CD8-positive, alpha-beta memory T cell (primary cell): ENCODE data around the gene TPM3. TPM values are rescaled to one million over a fixed set of nuclear protein-coding genes. Genes with fewer than 3 reads are reported as not detected.
A peak's percentile ranks its signal among the peaks of the same experiment; 100 is the strongest.
"Not testable (repeated sequence)": the region's sequence is repeated elsewhere in the genome, so short reads cannot be mapped to it uniquely, and the experiment has no call there.

Experiments
- CTCF ChIA-PET: fragments of 350-600 bp; sonication (Branson Sonifier 250); formaldehyde crosslinking; loops from one replicate; lab custom pipeline; 2021; ENCODE audit warnings: antibody characterized with exemption; lab: Charles Lee
- POLR2A ChIA-PET: fragments of 350-600 bp; sonication (Branson Sonifier 250); formaldehyde crosslinking; loops from one replicate; lab custom pipeline; 2021; ENCODE audit warnings: antibody characterized with exemption; lab: Charles Lee
- DNase-seq, 5 donors: peaks; one replicate each; pipeline versions ENCODE4 v3.0.0 to v3.0.0-alpha.2; 2020 to 2022; ENCODE audit warnings: mixed read lengths in 1 of 5
- H3K27ac ChIP-seq: one replicate; pipeline ENCODE4 v1.7.0; 2013; ENCODE audit warnings: low read depth, mild to moderate bottlenecking, low read length, moderate library complexity
- H3K27me3 ChIP-seq: 2 replicates; pipeline ENCODE4 v1.7.0; 2013; ENCODE audit warnings: low read length, mild to moderate bottlenecking; ENCODE audit not compliant: insufficient read depth, poor library complexity, severe bottlenecking
- H3K36me3 ChIP-seq: 2 replicates; pipeline ENCODE4 v1.7.0; 2013; ENCODE audit warnings: mild to moderate bottlenecking, low read length, moderate library complexity; ENCODE audit not compliant: insufficient read depth
- H3K4me1 ChIP-seq: 2 replicates; pipeline ENCODE4 v1.7.0; 2013; ENCODE audit warnings: mild to moderate bottlenecking, low read length, moderate library complexity; ENCODE audit not compliant: insufficient read depth
- H3K4me3 ChIP-seq: 2 replicates; pipeline ENCODE4 v1.7.0; 2013; ENCODE audit warnings: mild to moderate bottlenecking, low read length
- H3K9me3 ChIP-seq: 2 replicates; pipeline ENCODE4 v1.7.0; 2013; ENCODE audit warnings: mild to moderate bottlenecking, low read length
- H3K27ac Mint-ChIP-seq, 8 donors: one replicate each; pipeline ENCODE4 v1.8.0; 2020 to 2021; ENCODE audit warnings: mixed read lengths in 8 of 8, mild to moderate bottlenecking in 6 of 8, inconsistent platforms in 3 of 8, moderate library complexity in 3 of 8
- H3K27me3 Mint-ChIP-seq, 2 donors: one replicate each; pipeline ENCODE4 v1.8.0; 2020 to 2021; ENCODE audit warnings: mixed read lengths in 2 of 2, mild to moderate bottlenecking in 1 of 2, moderate library complexity in 1 of 2
- H3K36me3 Mint-ChIP-seq, 3 donors: one replicate each; pipeline ENCODE4 v1.8.0; 2020 to 2021; ENCODE audit warnings: mixed read lengths in 3 of 3, inconsistent platforms in 1 of 3, mild to moderate bottlenecking in 1 of 3
- H3K4me1 Mint-ChIP-seq, 3 donors: one replicate each; pipeline ENCODE4 v1.8.0; 2020 to 2021; ENCODE audit warnings: mixed read lengths in 3 of 3, inconsistent platforms in 1 of 3, mild to moderate bottlenecking in 1 of 3
- H3K4me3 Mint-ChIP-seq, 7 donors: one replicate each; pipeline ENCODE4 v1.8.0; 2020 to 2021; ENCODE audit warnings: mixed read lengths in 7 of 7, mild to moderate bottlenecking in 6 of 7, moderate library complexity in 4 of 7, inconsistent platforms in 2 of 7
- H3K9me3 Mint-ChIP-seq, 5 donors: one replicate each; pipeline ENCODE4 v1.8.0; 2020 to 2022; ENCODE audit warnings: mixed read lengths in 5 of 5, mild to moderate bottlenecking in 3 of 5, moderate library complexity in 2 of 5, inconsistent platforms in 1 of 5
- polyA plus RNA-seq: library from polyadenylated mRNA; unstranded; fragments of 300-500 nt; fragmentation: Illumina TruSeq; gene quantifications from one replicate; pipeline ENCODE4 v1.2.3, GENCODE V29; 2021
- total RNA-seq, 2 experiments: library from RNA; stranded (reverse); gene quantifications; one replicate each; pipeline ENCODE4 v1.2.3, GENCODE V29; 2021

Gene TPM3
- total and polyA plus RNA-seq, 3 experiments from 2014 or later, result 802 to 948 (median 863) TPM

- Mint-ChIP-seq H3K36me3 (peaks cover 0 to 2% (median 0%) of the 10 kb centered on the region in 3 donors), H3K27me3 (no peaks in the 10 kb centered on the region), H3K27ac (peak overlapping the region in 6 of 8 donors; percentile 5 to 80 (median 58)), H3K4me3 (no peak overlapping the region), H3K4me1 (peaks cover 5 to 9% (median 6%) of the 10 kb centered on the region in 3 donors), H3K9me3 (no peaks in the 10 kb centered on the region)
- POLR2A ChIA-PET, result no interaction called here
- Histone ChIP-seq H3K4me3 (no peak overlapping the region), H3K4me1 (peaks cover 4% of the 10 kb centered on the region), H3K27ac (no peak overlapping the region), H3K27me3 (no peaks in the 10 kb centered on the region), H3K9me3 (no peaks in the 10 kb centered on the region), H3K36me3 (no peaks in the 10 kb centered on the region)
- CTCF ChIA-PET, result no interaction called here
- DNase-seq, result no peak
These were observed 43.1 kb downstream of the TPM3 start for GRCh38 chr1:154148807-154149206.

DNA sequence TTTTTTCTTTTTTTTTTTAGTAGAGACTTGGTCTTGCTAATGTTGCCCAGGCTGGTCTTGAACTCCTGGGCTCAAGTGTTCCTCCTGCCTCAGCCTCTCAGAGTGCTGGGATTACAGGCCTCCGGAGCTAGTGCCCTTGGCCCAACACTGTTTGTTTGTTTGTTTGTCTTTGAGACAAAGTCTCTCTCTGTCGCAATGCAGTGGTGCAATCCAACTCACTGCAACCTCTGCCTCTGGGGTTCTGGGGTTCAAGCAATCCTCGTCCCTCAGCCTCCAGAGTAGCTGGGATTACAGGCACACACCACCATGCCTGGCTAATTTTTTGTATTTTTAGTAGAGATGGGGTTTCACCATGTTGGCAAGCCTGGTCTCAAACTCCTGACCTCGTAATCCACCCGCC is 44.4 kb downstream of the TPM3 start:
- POLR2A ChIA-PET, result interaction anchor here (0.5 kb wide), 1 partner anchor 188 kb away, joined by 4 read pairs; no protein-coding TSS in a partner anchor
- H3K27ac Mint-ChIP-seq, result peak overlapping the region in 1 of 8 donors; percentile 84

DNA sequence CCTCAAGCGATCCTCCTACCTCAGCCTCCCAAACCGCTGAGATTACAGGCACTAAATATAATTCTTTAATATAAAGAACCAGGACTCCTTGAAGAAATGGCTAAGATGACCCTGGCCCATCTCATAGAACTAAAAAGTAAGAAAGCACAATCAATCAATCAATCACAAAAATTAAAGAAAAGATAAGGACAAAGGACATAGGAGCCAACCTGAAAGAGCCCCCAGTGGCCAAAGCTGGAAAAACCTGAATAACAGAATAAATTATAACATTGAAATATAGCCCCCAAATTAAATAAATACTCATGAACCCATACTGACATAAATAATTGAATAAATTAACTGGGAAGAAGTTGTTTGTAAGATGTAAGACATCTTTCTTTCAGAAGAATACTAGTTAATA is 45.9 kb downstream of the TPM3 start:
- Mint-ChIP-seq H3K27me3 (no peaks in the 10 kb centered on the region), H3K9me3 (no peaks in the 10 kb centered on the region), H3K4me3 (no peak overlapping the region), H3K4me1 (peaks cover 3 to 7% (median 5%) of the 10 kb centered on the region in 3 donors), H3K27ac (no peak overlapping the region), H3K36me3 (no peaks in the 10 kb centered on the region)
- Histone ChIP-seq H3K36me3 (no peaks in the 10 kb centered on the region), H3K27ac (no peak overlapping the region), H3K27me3 (no peaks in the 10 kb centered on the region), H3K9me3 (no peaks in the 10 kb centered on the region), H3K4me1 (no peaks in the 10 kb centered on the region), H3K4me3 (no peak overlapping the region)
- POLR2A ChIA-PET, result interaction anchor here (0.6 kb wide), 1 partner anchor 16 kb away, joined by 4 read pairs; no protein-coding TSS in a partner anchor
- no peak for DNase-seq
- CTCF ChIA-PET, result interaction anchor here (0.7 kb wide), 1 partner anchor 121 kb away, joined by 3 read pairs; no protein-coding TSS in a partner anchor

More for the DNA sequence above, 44.4 kb downstream of the TPM3 start:
- DNase-seq, H3K36me3 Mint-ChIP-seq, H3K4me3 ChIP-seq, H3K9me3 Mint-ChIP-seq, H3K36me3 ChIP-seq, H3K27me3 Mint-ChIP-seq, H3K4me3 Mint-ChIP-seq, H3K4me1 Mint-ChIP-seq, H3K9me3 ChIP-seq, H3K27ac ChIP-seq, CTCF ChIA-PET, H3K27me3 ChIP-seq, H3K4me1 ChIP-seq: not testable (repeated sequence)

- H3K27ac ChIP-seq, result no peak overlapping the region
- no peaks in the 10 kb centered on the region for H3K4me1 ChIP-seq
- no peaks in the 10 kb centered on the region for H3K9me3 Mint-ChIP-seq
- H3K27ac Mint-ChIP-seq, result no peak overlapping the region
- H3K4me3 Mint-ChIP-seq, result no peak overlapping the region
- no peak overlapping the region for H3K4me3 ChIP-seq
- no peaks in the 10 kb centered on the region for H3K4me1 Mint-ChIP-seq
- no peaks in the 10 kb centered on the region for H3K36me3 ChIP-seq
- H3K27me3 ChIP-seq, result no peaks in the 10 kb centered on the region
- no peaks in the 10 kb centered on the region for H3K9me3 ChIP-seq
- no peak for DNase-seq
- ChIA-PET CTCF (no interaction called here), POLR2A (no interaction called here)
- H3K36me3 Mint-ChIP-seq, result no peaks in the 10 kb centered on the region
- no peaks in the 10 kb centered on the region for H3K27me3 Mint-ChIP-seq
These were observed 49.5 kb downstream of the TPM3 start for GRCh38 chr1:154142358-154142757.

GRCh38 chr1:154141240-154141639 is 50.7 kb downstream of the TPM3 start:
- DNase-seq, result no peak
- H3K4me1 Mint-ChIP-seq, result no peaks in the 10 kb centered on the region
- H3K4me3 Mint-ChIP-seq, result no peak overlapping the region
- Histone ChIP-seq H3K36me3 (no peaks in the 10 kb centered on the region), H3K9me3 (no peaks in the 10 kb centered on the region), H3K4me1 (no peaks in the 10 kb centered on the region), H3K4me3 (no peak overlapping the region), H3K27ac (no peak overlapping the region), H3K27me3 (no peaks in the 10 kb centered on the region)
- no peaks in the 10 kb centered on the region for H3K36me3 Mint-ChIP-seq
- no peaks in the 10 kb centered on the region for H3K27me3 Mint-ChIP-seq
- POLR2A ChIA-PET, result no interaction called here
- H3K9me3 Mint-ChIP-seq, result no peaks in the 10 kb centered on the region
- CTCF ChIA-PET, result no interaction called here
- no peak overlapping the region for H3K27ac Mint-ChIP-seq

DNA sequence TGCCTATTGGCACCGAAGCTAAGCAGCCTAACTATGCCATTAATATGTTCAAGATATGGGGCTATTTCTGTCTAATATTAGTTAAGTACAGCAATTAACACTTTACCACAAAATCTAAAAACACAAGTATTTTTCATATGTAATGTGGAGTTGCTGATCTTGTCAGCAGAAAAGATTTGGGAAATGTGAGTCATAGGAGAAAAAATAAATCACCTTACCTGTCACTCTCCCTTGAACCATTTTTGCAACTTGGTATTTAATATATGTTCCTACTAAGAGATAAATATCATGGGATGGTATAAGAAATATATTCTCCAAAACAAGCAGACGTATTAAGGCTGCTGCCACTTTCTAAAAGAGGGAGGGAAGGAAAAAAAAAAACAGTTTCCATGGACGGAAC is 54.0 kb downstream of the TPM3 start:
- Histone ChIP-seq H3K27me3 (no peaks in the 10 kb centered on the region), H3K27ac (no peak overlapping the region), H3K4me3 (no peak overlapping the region), H3K36me3 (no peaks in the 10 kb centered on the region), H3K9me3 (no peaks in the 10 kb centered on the region), H3K4me1 (no peaks in the 10 kb centered on the region)
- H3K9me3 Mint-ChIP-seq, result no peaks in the 10 kb centered on the region
- no peak for DNase-seq
- H3K27ac Mint-ChIP-seq, result no peak overlapping the region
- CTCF ChIA-PET, result no interaction called here
- no peaks in the 10 kb centered on the region for H3K27me3 Mint-ChIP-seq
- POLR2A ChIA-PET, result no interaction called here
- H3K36me3 Mint-ChIP-seq, result no peaks in the 10 kb centered on the region
- no peaks in the 10 kb centered on the region for H3K4me1 Mint-ChIP-seq
- H3K4me3 Mint-ChIP-seq, result no peak overlapping the region

- peak overlapping the region in 1 of 8 donors; percentile 6 for H3K27ac Mint-ChIP-seq
- ChIA-PET CTCF (no interaction called here), POLR2A (no interaction called here)
- Histone ChIP-seq H3K36me3 (no peaks in the 10 kb centered on the region), H3K9me3 (no peaks in the 10 kb centered on the region), H3K27ac (no peak overlapping the region), H3K4me3 (no peak overlapping the region), H3K4me1 (no peaks in the 10 kb centered on the region), H3K27me3 (no peaks in the 10 kb centered on the region)
- no peaks in the 10 kb centered on the region for H3K9me3 Mint-ChIP-seq
- no peaks in the 10 kb centered on the region for H3K4me1 Mint-ChIP-seq
- DNase-seq, result no peak
- H3K4me3 Mint-ChIP-seq, result no peak overlapping the region
- no peaks in the 10 kb centered on the region for H3K36me3 Mint-ChIP-seq
- peaks cover 0 to 3% of the 10 kb centered on the region in 2 donors for H3K27me3 Mint-ChIP-seq
These were observed 58.6 kb downstream of the TPM3 start for GRCh38 chr1:154133256-154133655.

DNA sequence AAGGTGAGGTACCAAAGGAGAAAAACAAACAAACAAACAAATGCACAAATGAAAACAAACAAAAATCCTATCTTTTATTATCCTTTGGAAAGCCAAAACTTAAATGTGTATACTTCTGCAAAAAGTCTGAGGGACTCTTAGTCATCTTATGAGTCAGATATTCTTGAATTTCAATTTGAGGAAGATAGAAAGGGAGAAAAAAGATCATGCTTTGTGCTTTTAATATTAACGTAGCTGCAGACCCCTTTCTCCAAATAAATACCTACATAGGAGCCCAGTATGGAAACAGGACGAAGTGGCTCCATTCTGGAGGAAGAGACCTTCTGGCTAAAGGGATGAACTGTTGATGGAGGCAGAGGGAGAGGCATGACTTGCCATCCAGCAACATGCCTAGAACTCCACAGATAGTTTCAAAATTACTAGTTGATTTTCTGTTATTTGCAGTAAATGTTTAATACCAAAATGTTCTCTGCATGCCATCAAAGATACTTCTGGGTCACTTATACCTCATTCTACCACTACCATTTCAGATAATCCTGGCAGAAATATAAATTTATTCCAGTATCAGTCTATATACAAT is 62.4 kb downstream of the TPM3 start:
- Mint-ChIP-seq H3K9me3 (peaks cover 0 to 3% (median 0%) of the 10 kb centered on the region in 5 donors), H3K27ac (no peak overlapping the region), H3K27me3 (peaks cover 0 to 3% of the 10 kb centered on the region in 2 donors), H3K4me3 (no peak overlapping the region), H3K36me3 (no peaks in the 10 kb centered on the region), H3K4me1 (no peaks in the 10 kb centered on the region)
- CTCF ChIA-PET, result no interaction called here
- POLR2A ChIA-PET, result no interaction called here
- Histone ChIP-seq H3K4me3 (no peak overlapping the region), H3K4me1 (no peaks in the 10 kb centered on the region), H3K9me3 (no peaks in the 10 kb centered on the region), H3K36me3 (no peaks in the 10 kb centered on the region), H3K27ac (no peak overlapping the region), H3K27me3 (no peaks in the 10 kb centered on the region)
- no peak for DNase-seq
